GM21367 (cell line): Measurements from ENCODE around the gene PACRG.
"Not testable (repeated sequence)": the region's sequence is repeated elsewhere in the genome, so short reads cannot be mapped to it uniquely, and the experiment has no call there.

Source experiments
- ATAC-seq: cut with Tn5 transposase; IDR thresholded peaks from one replicate; pipeline ENCODE4 v1.9.1; 2021; ENCODE audit not compliant: unreplicated experiment

PACRG gene

DNA sequence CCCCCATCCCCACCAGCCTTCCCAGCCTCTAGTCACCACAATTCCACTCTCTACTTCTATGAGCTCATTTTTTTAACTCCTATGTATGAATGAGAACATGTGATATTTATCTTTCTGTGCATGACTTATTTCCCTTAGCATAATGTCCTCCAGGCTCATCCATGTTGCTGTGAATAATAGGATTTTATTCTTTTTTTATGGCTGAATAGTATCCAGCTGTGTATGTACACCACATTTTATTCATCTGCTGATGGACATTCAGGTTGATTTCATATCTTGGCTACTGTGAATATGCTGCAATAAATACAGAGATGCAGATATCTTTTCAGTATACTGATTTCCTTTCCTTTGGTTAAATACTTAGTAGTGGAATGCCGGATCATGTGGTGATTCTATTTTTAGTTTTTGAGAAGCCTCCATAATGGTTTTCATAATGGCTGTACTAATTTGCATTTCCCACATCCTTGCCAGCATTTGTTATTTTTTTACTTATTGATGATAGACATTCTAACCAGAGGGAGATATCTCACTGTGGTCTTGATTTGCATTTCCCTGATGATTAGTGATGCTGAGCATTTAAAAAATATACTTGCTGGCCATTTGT is 194.9 kb downstream of the PACRG start:
- no peak for ATAC-seq

DNA sequence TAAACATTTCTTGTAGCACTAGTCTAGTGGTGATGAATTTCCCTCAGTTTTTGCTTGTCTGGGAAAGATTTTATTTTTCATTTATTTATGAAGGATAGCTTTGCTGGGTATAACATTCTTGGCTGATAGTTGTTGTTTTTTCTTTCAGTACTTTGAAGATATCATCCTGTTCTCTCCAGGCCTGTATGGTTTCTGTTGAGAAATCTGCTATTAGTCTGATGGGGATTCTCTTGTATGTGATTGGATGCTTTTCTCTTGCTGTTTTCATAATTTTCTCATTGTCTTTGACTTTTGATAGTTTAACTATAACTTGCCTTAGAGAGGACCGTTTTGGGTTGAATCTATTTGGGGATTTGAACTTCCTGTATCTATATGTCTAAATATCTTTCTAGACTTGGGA is 207.1 kb downstream of the PACRG start:
- ATAC-seq, result no peak

DNA sequence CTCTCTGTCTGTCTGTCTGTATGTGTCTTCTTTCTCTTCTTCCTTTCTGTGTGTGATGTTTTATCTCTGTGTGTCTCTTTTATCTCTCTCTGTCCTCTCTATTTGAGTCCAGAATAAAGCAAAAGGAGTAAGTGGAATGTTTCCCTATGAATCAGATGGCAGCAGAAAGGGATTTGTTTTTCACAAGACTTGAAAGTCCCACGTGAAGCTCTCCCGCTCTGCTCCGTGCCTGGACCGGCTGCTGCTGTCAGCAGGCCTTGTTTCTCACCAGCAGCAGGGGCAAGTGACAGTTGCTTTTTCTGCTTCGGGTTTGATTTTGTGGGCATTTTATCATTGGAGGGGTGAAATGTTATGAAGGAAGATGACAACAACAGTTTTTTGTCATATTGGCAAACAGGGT is 212.7 kb downstream of the PACRG start:
- no peak for ATAC-seq

- ATAC-seq, result no peak
These were observed 213.4 kb downstream of the PACRG start for GRCh38 chr6:162941128-162941527.

DNA sequence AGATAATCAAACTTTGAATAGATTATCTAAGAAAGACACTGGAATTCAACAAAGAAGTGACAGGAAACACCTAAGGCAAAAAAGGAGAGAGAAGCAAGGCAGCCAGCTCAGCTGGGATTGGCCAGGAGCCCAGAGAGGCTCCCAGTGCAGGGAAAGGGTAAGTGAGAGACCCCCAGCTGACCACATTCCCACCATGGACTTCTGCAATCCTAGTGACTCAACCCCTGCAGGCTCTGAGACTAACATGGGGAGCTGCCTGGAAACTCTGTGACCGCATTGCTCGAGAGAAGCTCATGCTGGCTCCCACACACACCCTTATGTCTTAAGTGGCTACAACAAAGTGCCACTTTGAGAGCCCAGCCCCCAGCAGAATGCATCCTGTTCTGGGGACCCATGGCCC is 215.1 kb downstream of the PACRG start:
- no peak for ATAC-seq

GRCh38 chr6:162943369-162943768 is 215.6 kb downstream of the PACRG start:
- no peak for ATAC-seq

DNA sequence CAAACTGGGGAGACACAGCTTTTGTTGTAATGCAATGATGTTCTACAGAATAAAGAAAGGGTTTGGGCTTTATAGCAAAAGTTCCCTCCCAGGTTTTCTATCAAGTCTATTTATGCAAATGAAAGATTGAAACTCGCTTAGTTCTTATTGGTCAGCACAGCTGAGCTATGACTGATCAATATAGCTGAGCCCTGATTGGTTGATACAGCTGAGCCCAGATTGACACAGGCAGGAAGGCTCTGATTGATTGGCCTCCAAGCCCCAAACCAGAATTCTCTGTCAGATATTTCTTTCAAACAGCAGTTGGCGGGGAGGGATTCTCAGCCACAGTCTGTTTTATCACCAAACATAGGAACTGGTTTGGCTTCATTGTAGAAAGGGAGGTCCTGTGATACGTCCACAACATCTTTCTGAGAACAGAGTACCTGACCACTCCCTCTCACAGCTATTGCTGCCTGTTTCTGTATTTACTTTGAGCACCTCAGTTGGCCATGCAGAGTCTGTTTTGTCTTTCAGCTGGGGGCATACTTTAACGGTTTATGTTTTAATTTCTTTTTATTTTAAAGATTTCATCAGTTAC is 223.5 kb downstream of the PACRG start:
- ATAC-seq, result no peak

DNA sequence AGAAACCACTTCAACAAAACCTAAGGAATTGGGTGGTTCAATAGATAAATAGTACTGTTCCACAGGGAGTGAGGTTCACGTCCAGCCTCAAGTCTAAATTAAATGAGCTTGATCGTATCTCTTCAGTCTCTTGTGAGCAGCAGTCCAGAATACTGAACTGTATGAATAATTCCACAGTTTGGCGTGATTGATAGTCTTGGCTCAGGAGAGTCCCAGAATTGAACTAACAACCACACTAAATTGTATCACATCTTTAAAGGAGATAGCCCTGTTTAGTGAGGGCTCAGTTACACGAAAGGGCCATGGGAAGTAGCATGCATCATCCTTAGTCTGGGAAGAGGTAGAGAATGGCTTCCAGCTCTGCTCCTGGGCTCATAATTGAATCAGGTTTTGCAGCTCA is 224.6 kb downstream of the PACRG start:
- no peak for ATAC-seq

- ATAC-seq, result no peak
These were observed 229.3 kb downstream of the PACRG start for GRCh38 chr6:162957062-162957461.

GRCh38 chr6:162960679-162961457 is 233.1 kb downstream of the PACRG start:
- no peak for ATAC-seq

GRCh38 chr6:162962093-162962492 is 234.3 kb downstream of the PACRG start:
- ATAC-seq, result no peak

DNA sequence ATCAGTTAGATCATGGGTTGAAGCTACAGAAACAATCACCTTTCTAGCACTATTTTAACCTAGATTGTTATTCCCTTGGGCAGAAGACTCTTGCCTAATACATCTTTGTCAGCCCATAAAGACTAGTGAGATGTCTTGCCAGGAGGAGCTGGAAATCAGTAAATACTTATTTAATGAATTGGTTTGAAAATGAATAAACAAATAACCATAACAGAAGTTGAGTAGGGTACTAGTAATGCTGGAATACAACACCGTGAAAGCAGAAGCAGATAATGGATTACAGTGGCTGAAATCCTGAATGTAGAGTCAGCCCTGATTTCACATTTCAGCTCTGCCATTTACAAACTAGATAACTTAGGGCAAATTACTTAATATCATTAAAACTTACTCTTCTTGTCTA is 236.1 kb downstream of the PACRG start:
- no peak for ATAC-seq

DNA sequence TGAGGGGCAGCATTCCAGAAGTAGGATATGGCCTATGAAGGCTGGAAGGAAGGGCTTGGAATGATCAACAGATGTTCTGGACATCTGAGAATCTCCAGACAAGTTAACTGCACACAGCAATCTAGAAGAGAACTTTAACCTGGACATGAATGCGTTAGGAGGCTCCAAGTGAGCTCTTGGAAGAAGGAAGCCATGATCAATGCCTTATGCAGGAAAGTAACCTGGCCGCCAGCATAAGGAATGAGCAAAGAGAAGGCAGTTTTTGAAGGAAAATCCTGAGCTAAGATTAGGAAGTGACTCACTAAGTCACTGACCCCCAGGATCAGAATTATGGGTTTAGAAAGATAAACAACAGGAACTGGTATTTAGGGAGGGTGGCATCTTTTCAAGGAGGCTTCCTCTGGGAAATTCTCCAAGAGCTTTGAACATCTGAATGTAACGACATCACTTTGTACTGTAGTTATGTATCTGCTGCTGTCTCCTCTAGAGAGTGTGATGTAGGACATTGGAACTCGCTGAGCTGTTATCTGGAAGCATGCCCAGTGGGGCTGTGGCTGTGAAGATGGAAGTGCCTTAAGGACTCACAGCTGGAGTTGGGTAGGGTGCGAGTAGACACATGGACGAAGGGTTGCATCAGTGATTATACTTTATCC is 236.8 kb downstream of the PACRG start:
- ATAC-seq, result no peak

GRCh38 chr6:162965366-162965765 is 237.6 kb downstream of the PACRG start:
- ATAC-seq, result no peak

DNA sequence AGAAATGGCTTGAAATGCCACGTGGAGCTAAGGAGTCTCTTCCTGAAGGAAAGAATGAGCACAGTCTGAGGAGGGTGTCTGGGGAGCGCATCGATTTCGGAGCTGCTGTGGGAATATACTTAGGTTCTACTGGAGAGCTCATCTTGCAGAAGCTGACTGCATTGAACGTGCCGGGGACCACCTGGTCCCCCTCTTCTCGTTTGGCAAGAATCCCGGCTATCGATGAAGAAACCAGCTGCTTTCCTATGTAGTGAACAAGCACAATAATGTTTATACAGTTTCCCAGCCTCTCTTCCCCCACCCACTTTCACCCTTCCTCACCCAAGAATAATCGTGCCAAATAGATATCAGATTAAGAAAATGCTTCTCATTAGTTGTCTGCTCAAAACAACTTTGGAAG is 242.5 kb downstream of the PACRG start:
- ATAC-seq, result no peak

- no peak for ATAC-seq
These were observed 243.6 kb downstream of the PACRG start for GRCh38 chr6:162971356-162971755.

DNA sequence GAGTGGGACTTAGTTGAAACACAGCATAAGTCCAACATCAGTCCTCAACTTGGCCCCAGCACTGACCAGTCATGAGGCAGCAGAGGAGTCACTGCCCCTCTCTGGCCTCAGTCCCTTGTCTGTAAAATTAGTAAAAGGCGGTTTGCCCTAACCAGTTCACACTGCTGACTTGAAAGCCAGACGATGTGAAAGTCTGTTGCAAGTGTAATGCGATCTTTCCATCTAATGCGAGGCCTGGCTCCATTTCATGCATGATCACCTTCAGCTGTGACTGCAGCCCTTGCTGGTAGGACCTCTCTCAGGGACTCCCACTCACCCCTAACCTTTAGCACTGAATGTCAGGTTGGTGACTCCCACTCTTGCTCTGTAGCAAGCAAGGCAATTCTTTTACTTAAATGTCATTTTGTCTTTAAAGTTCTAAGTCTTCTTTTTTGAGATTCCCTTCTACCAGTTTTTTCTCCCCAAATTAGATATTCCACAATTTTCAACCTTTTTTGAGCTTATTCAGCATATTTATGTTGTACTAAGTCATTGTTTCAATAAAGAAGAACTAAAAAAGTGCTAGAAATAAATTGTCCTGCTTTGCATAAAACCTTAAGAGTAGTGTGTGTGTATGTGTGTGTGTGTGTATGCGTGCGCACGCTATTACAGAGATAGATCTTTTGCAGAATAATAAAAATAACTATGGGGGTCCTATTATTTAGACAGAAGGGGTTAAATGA is 245.5 kb downstream of the PACRG start:
- ATAC-seq, result no peak

DNA sequence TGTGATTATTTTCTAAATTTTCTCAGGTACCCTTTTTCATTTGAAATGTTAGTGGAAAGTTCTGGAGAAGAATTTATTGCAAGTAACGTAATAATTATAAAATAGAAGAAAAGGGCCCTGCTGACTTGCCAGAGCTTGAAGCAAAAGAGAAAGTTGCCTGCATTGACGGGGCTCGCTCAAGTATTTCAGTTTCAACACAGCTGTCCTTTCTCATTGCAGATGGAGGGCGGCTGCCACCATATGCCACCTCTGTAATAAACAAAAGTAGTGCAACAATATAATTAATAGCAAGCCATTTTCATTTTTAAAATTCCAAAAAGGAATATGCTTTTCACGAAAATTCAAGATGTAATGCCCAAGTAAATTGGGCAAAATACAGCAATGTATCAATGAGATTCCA is 246.2 kb downstream of the PACRG start:
- ATAC-seq, result no peak

GRCh38 chr6:162974685-162975084 is 246.9 kb downstream of the PACRG start:
- ATAC-seq, result no peak

GRCh38 chr6:162976141-162976540 is 248.4 kb downstream of the PACRG start:
- no peak for ATAC-seq

DNA sequence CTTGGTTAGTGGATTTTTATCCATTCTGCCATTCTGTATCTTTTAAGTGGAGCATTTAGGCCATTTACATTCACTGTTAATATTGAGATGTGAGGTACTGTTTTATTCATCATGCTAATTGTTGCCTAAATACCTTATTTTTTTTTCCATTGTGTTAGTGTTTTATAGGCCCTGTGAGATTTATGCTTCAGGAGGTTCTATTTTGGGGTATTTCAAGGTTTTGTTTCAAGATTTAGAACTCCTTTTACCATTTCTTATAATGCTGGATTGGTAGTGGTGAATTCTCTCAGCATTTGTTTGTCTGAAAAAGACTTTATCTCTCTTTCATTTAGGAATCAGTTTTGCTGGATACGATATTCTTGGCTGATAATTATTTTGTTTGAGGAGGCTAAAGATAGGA is 255.5 kb downstream of the PACRG start:
- not testable (repeated sequence) for ATAC-seq
